Large intestine (tissue), 3 donors: ENCODE measurements around the gene STUM. TPM values are rescaled to one million over a fixed set of nuclear protein-coding genes. Genes with fewer than 3 reads are reported as not detected.

Experiments
- DNase-seq, 2 donors: peaks; one replicate each; pipeline versions ENCODE4 v3.0.0 to v3.0.0-alpha.2; 2013
- H3K27ac ChIP-seq: one replicate; pipeline ENCODE4 v1.5.1; 2013; ENCODE audit warnings: low read length
- H3K27me3 ChIP-seq: 2 replicates; pipeline ENCODE4 v1.6.1; 2013; ENCODE audit warnings: low read length; ENCODE audit not compliant: control insufficient read depth, insufficient read depth
- H3K36me3 ChIP-seq: 2 replicates; pipeline ENCODE4 v1.6.1; 2013; ENCODE audit warnings: low read length; ENCODE audit not compliant: control insufficient read depth, insufficient read depth
- H3K4me1 ChIP-seq: one replicate; pipeline ENCODE4 v1.6.1; 2013; ENCODE audit warnings: low read length; ENCODE audit not compliant: control insufficient read depth, insufficient read depth
- H3K4me3 ChIP-seq: one replicate; pipeline ENCODE4 v1.5.1; 2013; ENCODE audit warnings: low read length
- H3K9me3 ChIP-seq: one replicate; pipeline ENCODE4 v1.6.1; 2013; ENCODE audit warnings: mild to moderate bottlenecking, low read depth, low read length, moderate library complexity; ENCODE audit not compliant: control insufficient read depth
- WGBS: methylation state at CpG from one replicate; pipeline ENCODE4 v1.1.5; 2013; ENCODE audit warnings: low lambda C conversion rate; ENCODE audit not compliant: insufficient coverage; 5-methylcytosine and 5-hydroxymethylcytosine counted together
- polyA plus RNA-seq: library from polyadenylated mRNA; unstranded; fragments of 120-200 nt; gene quantifications from one replicate; pipeline ENCODE4 v1.2.1, GENCODE V29; 2013

STUM gene
- polyA plus RNA-seq, 1 donor: 8.2 TPM

DNA sequence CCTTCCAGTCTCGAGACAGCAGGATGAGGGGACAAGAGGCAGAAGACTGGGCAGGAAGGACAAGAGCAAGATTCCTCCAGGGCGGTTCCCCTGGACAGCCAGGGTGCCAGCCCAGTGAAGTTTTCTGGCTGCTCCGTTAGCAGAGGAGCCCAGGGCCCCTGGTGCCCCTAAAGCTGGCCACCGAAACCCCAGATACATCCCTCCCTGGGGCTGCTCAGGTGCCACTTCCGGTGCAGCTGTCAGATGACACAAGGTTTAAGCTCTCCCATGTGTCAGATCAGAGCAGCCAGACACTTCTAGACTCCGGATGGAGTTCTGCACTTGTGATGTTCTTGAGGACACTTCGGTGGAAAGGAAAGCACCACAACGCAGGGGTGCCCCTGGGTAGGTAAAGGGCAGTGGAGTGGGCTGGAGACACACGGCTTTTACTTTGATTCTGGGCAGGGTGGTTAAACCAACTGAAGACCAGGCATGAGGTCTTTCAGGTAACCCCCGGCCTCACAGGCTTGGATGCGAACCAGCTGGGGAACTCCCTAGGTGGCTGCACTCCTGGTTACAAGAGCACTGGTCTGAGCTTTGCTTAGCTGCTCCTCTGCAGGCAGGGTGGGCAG is 104.9 kb downstream of the STUM start:
- H3K4me1 ChIP-seq: peaks cover 31% of the 10 kb centered on the region
- no peaks in the 10 kb centered on the region for H3K27me3 ChIP-seq
- H3K27ac ChIP-seq: peak overlapping the region; percentile 53
- H3K9me3 ChIP-seq: no peaks in the 10 kb centered on the region
- WGBS: no CpG with 5 or more reads among the region's 11 CpGs
- DNase-seq: no peak
- peaks cover 1% of the 10 kb centered on the region for H3K36me3 ChIP-seq
- no peak overlapping the region for H3K4me3 ChIP-seq

DNA sequence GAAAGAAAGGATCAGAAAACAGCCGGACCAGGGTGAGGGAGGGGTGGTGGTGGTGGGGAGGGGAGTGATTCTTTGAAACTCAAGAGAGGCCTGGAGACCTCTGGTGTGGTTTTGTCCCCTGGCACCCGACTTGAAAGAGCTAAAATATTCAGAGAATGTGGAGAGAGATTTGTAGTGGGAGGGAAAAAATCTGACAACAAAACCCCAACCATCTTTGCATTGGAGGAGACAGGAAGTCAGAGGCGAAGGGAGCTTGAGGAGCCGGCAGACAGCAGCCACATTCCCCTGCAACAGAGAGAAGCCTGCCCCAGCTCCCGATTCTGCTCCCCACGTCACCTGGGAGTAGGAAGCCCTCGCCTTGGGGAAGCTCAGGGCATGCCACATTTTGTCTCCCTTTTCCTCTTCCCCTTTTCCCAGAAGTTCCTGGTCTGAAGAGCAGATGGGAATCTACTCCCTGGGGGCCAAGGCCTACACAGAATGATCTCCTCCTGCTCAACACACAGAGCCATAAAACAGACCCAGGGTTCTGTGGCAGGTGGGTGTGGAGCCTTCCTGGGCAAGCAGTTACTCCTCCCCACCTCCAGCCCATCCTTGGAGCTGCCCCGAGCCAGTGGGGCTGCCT is 105.6 kb downstream of the STUM start:
- no peaks in the 10 kb centered on the region for H3K9me3 ChIP-seq
- no CpG with 5 or more reads among the region's 8 CpGs for WGBS
- H3K36me3 ChIP-seq: no peaks in the 10 kb centered on the region
- peak overlapping the region; percentile 53 for H3K27ac ChIP-seq
- H3K4me3 ChIP-seq: no peak overlapping the region
- peaks cover 31% of the 10 kb centered on the region for H3K4me1 ChIP-seq
- peak in 1 of 2 donors; percentile 24 for DNase-seq
- H3K27me3 ChIP-seq: no peaks in the 10 kb centered on the region

DNA sequence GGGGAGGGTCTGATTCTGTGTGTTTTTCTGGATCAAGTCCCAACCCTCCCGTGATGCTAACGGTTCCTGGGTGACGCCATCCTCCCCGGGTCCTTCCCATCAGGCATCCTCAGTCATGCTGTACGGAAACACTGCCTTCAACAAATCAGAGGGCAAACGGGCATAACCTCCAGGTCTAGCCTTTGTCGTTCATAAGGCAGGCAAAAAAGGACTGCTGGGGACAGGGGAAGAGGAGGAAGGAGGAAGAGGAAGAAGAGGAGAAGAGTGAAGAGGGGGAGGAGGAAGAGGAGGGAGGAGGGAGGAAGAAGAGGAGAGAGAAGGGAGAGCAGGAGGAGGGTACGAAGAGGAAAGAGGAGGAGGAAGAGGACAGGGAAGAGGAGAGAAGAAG is 106.1 kb downstream of the STUM start:
- H3K4me3 ChIP-seq: no peak overlapping the region
- H3K27ac ChIP-seq: peak overlapping the region; percentile 53
- peaks cover 31% of the 10 kb centered on the region for H3K4me1 ChIP-seq
- H3K27me3 ChIP-seq: no peaks in the 10 kb centered on the region
- DNase-seq: no peak
- 75% methylated on average over 1 of the region's 8 CpGs for WGBS
- H3K36me3 ChIP-seq: no peaks in the 10 kb centered on the region
- H3K9me3 ChIP-seq: no peaks in the 10 kb centered on the region

DNA sequence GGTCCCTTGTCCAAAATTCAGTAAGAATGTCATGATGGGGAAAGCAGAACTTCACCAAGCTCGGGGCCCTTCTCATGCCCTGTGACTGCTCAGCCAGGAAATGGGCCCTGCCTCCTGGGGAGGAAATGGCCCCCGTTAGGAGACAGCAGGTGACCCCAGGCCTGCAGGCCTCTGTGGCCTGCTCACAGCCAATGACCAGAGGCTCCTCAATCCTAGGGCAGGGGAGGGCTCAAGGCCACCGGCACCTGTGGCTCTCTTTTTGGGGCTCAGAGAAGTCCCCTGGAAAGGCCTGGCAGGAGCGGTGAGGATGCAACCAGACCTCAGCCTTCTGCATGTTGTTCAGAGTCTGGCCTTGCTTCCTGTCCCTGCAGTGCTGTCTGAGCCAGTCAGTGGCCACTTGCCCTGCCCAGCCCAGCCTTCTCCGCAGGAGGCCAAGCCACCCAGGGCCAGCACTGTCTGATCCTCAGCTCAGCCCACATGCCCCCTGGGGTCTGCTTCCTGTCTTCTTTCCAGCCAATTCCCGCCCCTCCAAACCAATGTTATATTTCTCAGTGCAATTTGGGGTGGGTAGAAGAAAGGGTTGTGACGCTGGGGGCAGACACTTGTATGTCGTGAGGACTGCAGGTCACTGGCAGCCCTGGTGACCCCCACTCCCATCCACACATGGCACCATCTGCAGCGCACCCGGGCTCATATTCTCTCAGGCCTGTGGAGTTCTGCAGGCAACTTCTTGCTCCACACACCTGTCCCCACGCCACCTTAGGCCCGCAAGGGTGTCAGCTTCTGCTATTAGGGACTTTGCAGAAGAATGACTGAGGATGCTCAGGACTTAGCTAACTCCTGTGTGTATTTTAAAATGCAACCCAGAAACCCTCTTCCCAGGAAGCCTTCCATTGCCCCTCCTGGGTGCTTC is 106.9 kb downstream of the STUM start:
- H3K9me3 ChIP-seq: no peaks in the 10 kb centered on the region
- H3K36me3 ChIP-seq: no peaks in the 10 kb centered on the region
- peaks cover 34% of the 10 kb centered on the region for H3K4me1 ChIP-seq
- no peak overlapping the region for H3K4me3 ChIP-seq
- no peak for DNase-seq
- WGBS: no CpG with 5 or more reads among the region's 12 CpGs
- peak overlapping the region; percentile 47 for H3K27ac ChIP-seq
- no peaks in the 10 kb centered on the region for H3K27me3 ChIP-seq

DNA sequence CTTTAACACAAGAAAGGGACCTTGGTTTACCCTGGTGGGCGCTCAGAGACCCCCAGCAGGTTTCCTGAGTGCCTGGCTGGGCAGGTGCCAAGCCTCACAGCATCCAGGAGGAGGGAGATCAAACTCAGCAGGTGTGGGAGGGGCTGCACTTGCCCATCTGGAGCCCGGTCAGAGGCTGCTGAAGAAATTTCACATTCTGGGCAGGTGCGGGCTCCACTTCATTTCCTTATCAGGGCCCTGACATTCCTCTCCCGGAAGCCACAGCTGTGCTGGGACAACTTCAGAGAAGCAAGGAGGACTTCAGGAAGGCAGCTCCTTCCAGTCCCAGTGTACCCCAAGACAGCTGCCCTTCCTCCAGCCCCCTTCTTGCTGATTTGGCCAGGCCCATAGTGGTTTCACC is 107.6 kb downstream of the STUM start:
- H3K4me1 ChIP-seq: peaks cover 40% of the 10 kb centered on the region

DNA sequence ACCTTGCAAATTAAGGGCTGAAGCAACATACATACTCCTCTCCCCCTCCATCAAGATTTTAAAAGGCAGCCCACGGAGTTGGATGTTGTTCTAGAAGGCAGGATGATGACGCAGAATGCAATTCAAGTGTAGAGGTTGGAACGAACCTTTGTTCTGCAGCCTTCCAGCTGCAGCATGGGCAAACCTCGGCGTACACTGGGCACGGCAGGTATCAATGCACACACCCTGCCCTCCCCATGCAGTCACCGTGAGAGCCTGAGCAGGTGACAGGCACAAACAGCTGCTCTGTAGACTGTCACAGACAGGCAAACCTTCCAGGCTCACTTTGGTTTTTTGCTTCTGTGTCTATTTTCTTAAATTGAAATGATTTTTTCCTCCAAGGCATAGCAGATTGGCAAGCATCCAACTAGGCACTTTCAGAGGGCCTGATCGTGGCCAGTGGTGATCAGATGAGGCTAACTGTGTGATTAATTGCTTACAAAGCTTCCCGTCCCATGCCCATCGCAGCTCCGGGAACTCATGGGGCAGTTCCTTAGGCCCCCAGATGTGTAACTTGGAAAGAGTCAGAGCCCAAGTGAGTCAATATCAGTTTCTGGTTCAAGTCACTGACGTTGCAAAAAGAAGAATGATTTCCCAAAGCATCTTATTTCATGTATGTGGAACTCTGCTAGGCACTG is 108.2 kb downstream of the STUM start:
- Histone ChIP-seq H3K4me1 (peaks cover 45% of the 10 kb centered on the region), H3K9me3 (no peaks in the 10 kb centered on the region), H3K27ac (peak overlapping the region; percentile 47), H3K4me3 (no peak overlapping the region), H3K27me3 (no peaks in the 10 kb centered on the region), H3K36me3 (no peaks in the 10 kb centered on the region)
- no CpG with 5 or more reads among the region's 12 CpGs for WGBS
- DNase-seq: peak in 1 of 2 donors; percentile 66

More for the DNA sequence above, 107.6 kb downstream of the STUM start:
- no CpG with 5 or more reads among the region's 4 CpGs for WGBS
- Histone ChIP-seq H3K4me3 (no peak overlapping the region), H3K27ac (peak overlapping the region; percentile 47), H3K36me3 (no peaks in the 10 kb centered on the region), H3K9me3 (no peaks in the 10 kb centered on the region), H3K27me3 (no peaks in the 10 kb centered on the region)
- peak in 1 of 2 donors; percentile 64 for DNase-seq

DNA sequence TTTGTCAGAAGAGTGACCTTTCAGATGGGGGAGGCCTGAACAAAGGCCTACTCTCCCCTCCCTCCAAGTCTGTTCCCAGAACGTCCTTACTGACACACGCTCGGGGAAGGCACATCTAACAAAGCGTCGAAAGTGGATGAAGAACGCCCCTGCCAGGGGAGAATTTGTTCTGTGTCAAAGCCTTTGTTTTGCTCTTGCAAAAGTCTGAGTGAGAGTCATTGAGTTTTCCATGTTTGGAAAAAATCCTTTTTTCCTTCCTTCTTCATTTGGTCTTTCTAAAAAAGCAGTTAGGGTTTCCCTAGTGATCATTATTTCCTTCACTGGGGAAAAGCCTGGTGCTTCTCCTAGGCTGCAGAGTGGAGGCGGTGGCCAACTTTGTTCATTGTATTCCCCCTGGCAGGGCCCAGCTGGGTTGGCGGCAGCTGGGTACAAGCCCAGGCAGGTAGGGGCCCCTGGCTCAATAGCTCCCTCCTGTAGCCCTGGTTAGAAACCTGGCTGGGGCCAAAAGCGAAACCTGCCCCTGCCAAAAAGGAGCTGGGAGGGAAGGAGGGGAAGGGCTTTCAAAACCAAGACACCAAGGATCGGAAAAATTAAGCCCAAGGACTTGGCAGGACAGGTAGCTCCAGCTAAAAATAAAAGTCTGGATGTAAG is 109.5 kb downstream of the STUM start:
- Histone ChIP-seq H3K9me3 (no peaks in the 10 kb centered on the region), H3K4me1 (peaks cover 55% of the 10 kb centered on the region), H3K27me3 (no peaks in the 10 kb centered on the region), H3K36me3 (no peaks in the 10 kb centered on the region), H3K27ac (peak overlapping the region; percentile 34), H3K4me3 (no peak overlapping the region)
- no CpG with 5 or more reads among the region's 10 CpGs for WGBS
- no peak for DNase-seq

DNA sequence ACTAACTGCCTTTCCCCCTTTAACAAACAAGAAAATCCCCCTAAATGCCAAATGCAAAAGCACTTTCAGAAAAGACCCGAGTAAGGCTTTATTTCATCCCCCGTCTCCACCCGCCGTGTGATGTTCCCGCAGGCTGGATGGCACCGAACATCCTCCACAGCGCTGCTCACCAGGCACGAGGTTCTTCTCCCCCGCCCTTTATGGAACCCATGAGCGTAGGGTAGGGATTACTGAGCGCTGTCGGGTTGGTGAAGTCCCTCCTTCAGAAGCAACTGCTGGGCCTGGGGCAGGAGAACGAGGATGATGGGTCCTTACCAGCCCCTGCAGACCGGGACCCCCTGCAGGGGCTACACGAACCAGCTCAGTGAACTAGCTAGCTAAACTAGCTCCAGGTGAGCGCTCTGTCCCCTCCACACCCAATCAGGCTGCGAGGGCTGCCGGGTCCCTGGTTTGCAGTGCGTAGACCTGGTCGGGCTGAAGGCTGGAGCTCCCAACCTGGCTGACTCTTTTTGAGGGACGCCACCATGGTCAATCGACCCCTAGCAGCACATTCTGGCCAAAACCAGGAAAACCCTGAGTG is 110.1 kb downstream of the STUM start:
- Histone ChIP-seq H3K27me3 (no peaks in the 10 kb centered on the region), H3K36me3 (no peaks in the 10 kb centered on the region), H3K9me3 (no peaks in the 10 kb centered on the region), H3K4me3 (no peak overlapping the region), H3K27ac (no peak overlapping the region), H3K4me1 (peaks cover 57% of the 10 kb centered on the region)
- WGBS: 100% methylated on average over 2 of the region's 22 CpGs
- DNase-seq: no peak
